ENCODE results near the gene FTO.

FTO gene

GRCh38 chr16:53973021-53973420 is 269.1 kb downstream of the FTO start:
- no peak for DNase-seq

- no peak for DNase-seq
Measured at GRCh38 chr16:53974484-53975080, 270.6 kb downstream of the FTO start.

GRCh38 chr16:53980675-53981074 is 276.7 kb downstream of the FTO start:
- DNase-seq, result no peak

- no peak for DNase-seq
Measured at GRCh38 chr16:53982631-53983042, 278.7 kb downstream of the FTO start.

- no peak for DNase-seq
Measured at GRCh38 chr16:53984936-53985335, 281.0 kb downstream of the FTO start.

GRCh38 chr16:53985861-53986260 is 281.9 kb downstream of the FTO start:
- no peak for DNase-seq

GRCh38 chr16:53986793-53987192 is 282.8 kb downstream of the FTO start:
- DNase-seq, result no peak

GRCh38 chr16:53988136-53988535 is 284.2 kb downstream of the FTO start:
- DNase-seq, result no peak

GRCh38 chr16:53989597-53989996 is 285.6 kb downstream of the FTO start:
- no peak for DNase-seq

- DNase-seq, result no peak
Measured at GRCh38 chr16:53991754-53992378, 287.9 kb downstream of the FTO start.

GRCh38 chr16:53995378-53995777 is 291.4 kb downstream of the FTO start:
- no peak for DNase-seq

GRCh38 chr16:53996961-53997360 is 293.0 kb downstream of the FTO start:
- no peak for DNase-seq

GRCh38 chr16:53998024-53998810 is 294.3 kb downstream of the FTO start:
- no peak for DNase-seq

- no peak for DNase-seq
Measured at GRCh38 chr16:53998966-53999522, 295.1 kb downstream of the FTO start.

- no peak for DNase-seq
Measured at GRCh38 chr16:53999841-54000240, 295.9 kb downstream of the FTO start.

- DNase-seq, result no peak
Measured at GRCh38 chr16:54000361-54000760, 296.4 kb downstream of the FTO start.

- no peak for DNase-seq
Measured at GRCh38 chr16:54006693-54007092, 302.7 kb downstream of the FTO start.

GRCh38 chr16:54007504-54007903 is 303.5 kb downstream of the FTO start:
- DNase-seq, result no peak

- no peak for DNase-seq
Measured at GRCh38 chr16:54009464-54010176, 305.7 kb downstream of the FTO start.

- no peak for DNase-seq
Measured at GRCh38 chr16:54015147-54015546, 311.2 kb downstream of the FTO start.

GRCh38 chr16:54022362-54022761 is 318.4 kb downstream of the FTO start:
- no peak for DNase-seq

GRCh38 chr16:54026456-54026855 is 322.5 kb downstream of the FTO start:
- no peak for DNase-seq

GRCh38 chr16:54027062-54027461 is 323.1 kb downstream of the FTO start:
- DNase-seq, result no peak

Measured in NCI-H1436 (cell line).